Gastrocnemius medialis (tissue), 4 donors: ENCODE results near the gene C1QTNF9.
"Not testable (repeated sequence)": the region's sequence is repeated elsewhere in the genome, so short reads cannot be mapped to it uniquely, and the experiment has no call there.

Experiments used
- CTCF ChIP-seq, 5 experiments: fragments of 450-650 bp in 3 of 5; fragments of 200-600 bp in 2 of 5; sonication (generic) in 2 of 5; IDR thresholded peaks in 4 of 5; conservative IDR thresholded peaks in 1 of 5; 1 replicate in 4 of 5; 2 replicates in 1 of 5; pipeline ENCODE4 v1.5.1; 2016 to 2019; ENCODE audit warnings: antibody characterized with exemption in 5 of 5, mild to moderate bottlenecking in 3 of 5, moderate library complexity in 3 of 5
- POLR2A ChIP-seq, 2 donors: fragments of 450-650 bp; IDR thresholded peaks; one replicate each; pipeline ENCODE4 v1.6.1; 2017; ENCODE audit warnings: antibody characterized with exemption in 2 of 2, mild to moderate bottlenecking in 2 of 2, moderate library complexity in 2 of 2

DNA sequence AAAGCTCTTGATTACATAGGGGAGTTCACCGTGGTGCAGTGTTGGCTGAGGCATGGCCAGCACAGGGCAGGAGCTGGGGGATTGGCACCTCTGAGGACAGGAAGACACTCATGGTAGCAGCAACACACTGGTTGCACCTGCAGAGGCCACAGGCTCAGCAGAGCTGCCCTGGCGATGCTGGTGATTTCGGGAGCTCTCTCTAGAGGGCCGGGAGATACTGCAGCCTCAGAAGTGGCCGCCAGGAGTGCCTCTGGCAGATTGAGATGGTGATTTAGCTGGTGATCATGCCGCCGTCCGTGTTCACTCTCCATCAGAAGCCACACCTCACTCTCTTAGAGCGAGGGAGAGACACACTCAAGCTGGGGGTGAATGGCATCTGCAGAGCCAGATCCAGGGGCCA lies 49.9 kb downstream of the C1QTNF9 start:
- not testable (repeated sequence) for TF ChIP-seq CTCF (IDR thresholded peaks at IDR 0.05 in 4 of 5, conservative IDR thresholded peaks at IDR 0.05 in 1 of 5); POLR2A (IDR thresholded peaks at IDR 0.05)
